Inferior parietal cortex (tissue), 1 donor: Measurements from ENCODE around the gene QARS1.

Source experiments
- DNase-seq: peaks from one replicate; pipeline ENCODE4 v3.0.0-alpha.2; 2016; ENCODE audit errors: extremely low spot score

Gene QARS1

GRCh38 chr3:49120438-49121131 is 16.0 kb upstream of the QARS1 start, which contains the start of gene USP19:
Gene USP19 (minus strand): TSS chr3:49120823. CDS start chr3:49119145, 1,678 bp downstream.
- DNase-seq: peak; percentile 95

- no peak for DNase-seq
These were observed 15.5 kb upstream of the QARS1 start for GRCh38 chr3:49120096-49120437.

- no peak for DNase-seq
These were observed 14.9 kb upstream of the QARS1 start for GRCh38 chr3:49119439-49119838.

- no peak for DNase-seq
These were observed 14.5 kb upstream of the QARS1 start for GRCh38 chr3:49119036-49119435.

- no peak for DNase-seq
These were observed 7.7 kb upstream of the QARS1 start for GRCh38 chr3:49112262-49112661.

- DNase-seq: no peak
These were observed 6.8 kb upstream of the QARS1 start for GRCh38 chr3:49111347-49111746.

GRCh38 chr3:49110780-49111179 is 6.2 kb upstream of the QARS1 start:
- DNase-seq: no peak

GRCh38 chr3:49108346-49108745 is 3.8 kb upstream of the QARS1 start:
- no peak for DNase-seq

GRCh38 chr3:49104052-49104426 is 518 bp downstream of the QARS1 start:
- no peak for DNase-seq

GRCh38 chr3:49100046-49100615 is 4.4 kb downstream of the QARS1 start:
- DNase-seq: no peak

GRCh38 chr3:49098910-49099630 is 5.5 kb downstream of the QARS1 start:
- DNase-seq: no peak

- DNase-seq: peak; percentile 26
These were observed 6.1 kb downstream of the QARS1 start for GRCh38 chr3:49098429-49098828.

- DNase-seq: peak; percentile 98
These were observed 10.4 kb downstream of the QARS1 start, which contains the start of gene QRICH1 for GRCh38 chr3:49093853-49094767. Gene QRICH1 (minus strand): TSS chr3:49094071. CDS start chr3:49077017, 17,054 bp downstream.

- DNase-seq: peak; percentile 74
These were observed 11.4 kb downstream of the QARS1 start for GRCh38 chr3:49092938-49093852.

GRCh38 chr3:49081429-49081828 is 23.1 kb downstream of the QARS1 start:
- no peak for DNase-seq

- no peak for DNase-seq
These were observed 25.3 kb downstream of the QARS1 start for GRCh38 chr3:49079270-49079669.

GRCh38 chr3:49076646-49077045 is 27.9 kb downstream of the QARS1 start:
- no peak for DNase-seq

- no peak for DNase-seq
These were observed 28.4 kb downstream of the QARS1 start for GRCh38 chr3:49076116-49076515.

GRCh38 chr3:49058011-49058410 is 46.5 kb downstream of the QARS1 start:
- DNase-seq: no peak

- DNase-seq: no peak
These were observed 47.3 kb downstream of the QARS1 start for GRCh38 chr3:49057268-49057667.

- no peak for DNase-seq
These were observed 50.2 kb downstream of the QARS1 start for GRCh38 chr3:49054344-49054862.
